DND-41 (cell line): ENCODE measurements around the gene LIX1L.

Experiments used
- CTCF ChIP-seq: IDR thresholded peaks from 2 replicates; pipeline ENCODE4 v1.5.1; 2012; ENCODE audit warnings: borderline replicate concordance, low read length, moderate library complexity, mild to moderate bottlenecking; ENCODE audit not compliant: poor library complexity, severe bottlenecking; ENCODE audit errors: extremely low read depth
- EZH2 ChIP-seq: IDR thresholded peaks from 3 replicates; pipeline ENCODE4 v1.6.1; 2012; ENCODE audit warnings: borderline replicate concordance, low read depth, mild to moderate bottlenecking, moderate library complexity, low read length, inconsistent platforms; ENCODE audit not compliant: severe bottlenecking

GRCh38 chr1:145922266-145922665 lies 35.6 kb downstream of the LIX1L start:
- TF ChIP-seq CTCF (no peak), EZH2 (no peak)
